SJCRH30 (cell line): ENCODE measurements around the gene CBR3. TPM values are rescaled to one million over a fixed set of nuclear protein-coding genes. Genes with fewer than 3 reads are reported as not detected.

ENCODE experiments used
- DNase-seq, 2 experiments: peaks; one replicate each; pipeline ENCODE4 v3.0.0-alpha.2; 2015 to 2020
- H3K27ac ChIP-seq: fragments of 250-450 bp; sonication (Bioruptor Pico); 2 replicates; pipeline ENCODE4 v1.5.1; 2020; ENCODE audit warnings: mild to moderate bottlenecking, moderate library complexity
- H3K27me3 ChIP-seq: fragments of 250-450 bp; sonication (Bioruptor Pico); 2 replicates; pipeline ENCODE4 v1.5.1; 2020; ENCODE audit warnings: mild to moderate bottlenecking, moderate library complexity
- H3K36me3 ChIP-seq: fragments of 250-450 bp; sonication (Bioruptor Pico); 2 replicates; pipeline ENCODE4 v1.5.1; 2020; ENCODE audit warnings: mild to moderate bottlenecking, moderate library complexity
- H3K4me1 ChIP-seq: fragments of 250-450 bp; sonication (Bioruptor Pico); 2 replicates; pipeline ENCODE4 v1.5.1; 2020; ENCODE audit warnings: mild to moderate bottlenecking, moderate library complexity
- H3K4me3 ChIP-seq: fragments of 250-450 bp; sonication (Bioruptor Pico); 2 replicates; pipeline ENCODE4 v1.5.1; 2020; ENCODE audit warnings: mild to moderate bottlenecking, moderate library complexity
- H3K9me3 ChIP-seq: fragments of 250-450 bp; sonication (Bioruptor Pico); replicated peaks from 2 replicates; pipeline ENCODE4 v1.5.1; 2020; ENCODE audit warnings: mild to moderate bottlenecking, moderate library complexity
- total RNA-seq: library from RNA; depleted of rRNA; stranded (reverse); fragments of >200 nt; shearing (Covaris generic); gene quantifications from 2 replicates; pipeline ENCODE4 v1.2.3, GENCODE V29; 2014

CBR3 gene
- total RNA-seq, 1 experiment from 2014 or later, result 2.4 TPM

DNA sequence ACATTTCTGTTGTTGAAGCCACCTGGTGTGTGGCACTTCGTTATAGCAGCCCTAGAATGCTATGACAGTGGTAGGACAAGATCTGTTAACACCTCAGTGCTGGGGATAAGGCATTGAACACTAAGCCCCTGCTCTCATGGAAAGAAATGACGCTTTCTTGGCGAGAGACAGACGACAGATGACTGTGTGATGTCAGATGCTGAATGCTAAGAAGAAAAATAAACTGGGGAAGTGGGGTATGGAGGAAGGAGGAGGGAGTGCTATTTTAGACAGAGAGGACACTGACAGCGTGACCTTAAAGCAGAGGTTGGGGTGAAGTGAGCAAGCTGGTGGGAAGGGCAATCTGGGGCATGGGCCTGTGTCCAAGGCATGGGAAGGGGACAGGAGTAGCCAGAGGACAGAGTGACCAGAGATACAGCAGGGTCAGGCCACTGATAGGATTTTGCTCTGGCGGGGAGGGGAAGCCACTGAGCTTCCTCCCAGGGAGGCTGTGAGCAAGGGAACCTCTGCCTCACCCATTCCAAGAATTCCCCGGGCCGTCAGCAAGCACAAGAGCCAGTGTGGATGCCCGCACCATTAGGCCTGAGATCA lies 37.0 kb downstream of the CBR3 start:
- H3K36me3 ChIP-seq, result no peaks in the 10 kb centered on the region
- no peaks in the 10 kb centered on the region for H3K27me3 ChIP-seq
- H3K4me3 ChIP-seq, result no peak overlapping the region
- H3K27ac ChIP-seq, result no peak overlapping the region
- H3K9me3 ChIP-seq, result no peaks in the 10 kb centered on the region
- no peaks in the 10 kb centered on the region for H3K4me1 ChIP-seq
- no peak for DNase-seq

DNA sequence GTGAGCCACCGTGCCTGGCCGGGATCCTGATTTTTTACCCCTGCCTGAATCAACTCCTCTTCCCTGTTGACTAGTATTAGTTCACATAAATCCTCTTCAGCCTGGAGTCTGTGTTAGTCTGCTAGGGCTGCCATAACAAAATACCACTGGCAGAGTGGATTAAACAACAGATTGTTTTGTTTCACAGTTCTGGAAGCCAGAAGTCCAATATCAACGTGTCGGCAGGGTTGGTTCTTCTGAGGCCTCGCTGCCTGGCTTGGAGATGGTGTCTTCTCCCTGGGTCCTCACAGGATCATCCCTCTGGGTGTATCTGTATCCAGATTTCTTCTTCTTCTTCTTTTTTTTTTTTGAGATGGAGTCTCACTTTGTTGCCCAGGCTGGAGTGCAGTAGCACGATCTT lies 39.9 kb downstream of the CBR3 start:
- DNase-seq, result no peak
- no peaks in the 10 kb centered on the region for H3K4me1 ChIP-seq
- no peak overlapping the region for H3K27ac ChIP-seq
- no peaks in the 10 kb centered on the region for H3K36me3 ChIP-seq
- no peaks in the 10 kb centered on the region for H3K9me3 ChIP-seq
- no peak overlapping the region for H3K4me3 ChIP-seq
- no peaks in the 10 kb centered on the region for H3K27me3 ChIP-seq

DNA sequence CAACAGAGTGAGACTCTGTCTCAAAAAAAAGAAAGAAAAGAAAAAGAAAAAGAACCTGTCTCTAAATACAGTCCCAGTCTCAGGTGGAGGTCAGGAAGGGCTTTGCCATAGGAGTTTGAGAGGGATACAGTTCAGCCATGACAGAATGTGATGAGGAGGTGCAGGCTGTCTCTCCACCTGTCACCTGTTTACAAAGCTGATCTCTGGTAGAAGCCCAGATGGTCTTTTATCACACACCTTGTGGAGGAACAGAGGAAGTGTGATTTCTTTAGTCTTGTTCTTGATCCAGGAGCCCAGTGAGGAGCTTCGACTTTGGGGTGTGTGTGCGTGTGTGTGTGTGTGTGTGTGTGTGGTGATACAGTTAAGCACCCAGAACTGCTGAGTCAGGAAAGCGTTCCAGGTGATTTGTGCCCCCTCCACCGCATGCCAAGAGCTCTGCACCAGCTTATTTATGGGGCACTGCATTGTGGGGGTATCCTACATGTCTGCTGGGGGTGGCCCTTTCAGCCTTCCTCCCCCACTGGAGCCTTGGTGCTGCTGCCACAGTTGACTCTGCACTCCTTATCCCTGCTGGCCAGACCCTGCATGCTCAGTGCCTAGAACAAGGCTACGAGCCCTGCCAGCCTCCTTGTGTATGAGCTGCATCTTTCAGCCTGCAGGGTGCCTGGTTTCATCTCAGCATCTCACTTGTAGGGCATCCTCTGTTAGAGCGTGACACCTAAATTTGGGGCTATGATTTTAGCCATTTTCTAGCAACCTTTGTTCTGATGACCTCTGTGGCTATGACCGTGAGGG lies 41.1 kb downstream of the CBR3 start:
- H3K27me3 ChIP-seq, result no peaks in the 10 kb centered on the region
- no peaks in the 10 kb centered on the region for H3K9me3 ChIP-seq
- DNase-seq, result no peak
- H3K36me3 ChIP-seq, result no peaks in the 10 kb centered on the region
- no peak overlapping the region for H3K4me3 ChIP-seq
- H3K4me1 ChIP-seq, result no peaks in the 10 kb centered on the region
- H3K27ac ChIP-seq, result no peak overlapping the region

DNA sequence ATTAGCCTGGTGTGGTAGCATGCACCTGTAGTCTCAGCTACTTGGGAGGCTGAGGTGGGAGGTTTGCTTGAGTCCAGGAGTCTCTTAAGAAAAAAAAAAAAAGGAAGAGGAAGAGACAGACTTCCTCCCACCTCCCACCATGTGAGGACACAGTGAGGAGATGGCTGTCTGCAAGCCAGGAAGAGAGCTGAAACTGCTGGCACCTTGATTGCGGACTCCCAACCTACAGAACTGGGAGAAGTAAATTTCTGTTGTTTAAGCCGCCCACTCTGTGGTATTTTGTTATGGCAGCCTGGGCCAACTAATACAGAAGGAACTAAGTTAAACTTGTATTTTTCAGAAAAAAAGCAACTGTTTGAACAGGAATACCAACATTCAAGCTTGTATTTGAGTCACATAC lies 43.5 kb downstream of the CBR3 start:
- DNase-seq, result no peak
- Histone ChIP-seq H3K36me3 (no peaks in the 10 kb centered on the region), H3K27ac (no peak overlapping the region), H3K4me3 (no peak overlapping the region), H3K27me3 (no peaks in the 10 kb centered on the region), H3K4me1 (peaks cover under 1% of the 10 kb centered on the region; the same call in 1 of the 2 replicates), H3K9me3 (no peaks in the 10 kb centered on the region)

DNA sequence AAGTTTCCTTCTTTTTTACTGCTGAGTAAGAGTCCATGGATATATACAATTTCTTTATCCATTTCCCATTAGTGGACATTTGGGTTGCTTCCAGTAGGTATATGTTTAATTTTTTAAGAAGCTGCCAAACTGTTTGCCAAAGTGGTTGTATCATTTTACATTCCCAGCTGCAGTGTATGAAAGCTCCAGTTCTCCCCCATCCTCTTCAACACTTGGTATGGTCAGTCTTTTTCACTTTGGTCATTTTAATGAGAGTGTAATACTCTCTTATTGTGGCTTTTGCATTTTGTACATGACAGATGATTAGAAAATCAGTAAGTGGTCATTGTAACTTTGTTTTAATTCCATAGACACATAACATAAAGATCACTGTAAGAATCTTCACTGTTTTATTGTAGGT lies 44.3 kb downstream of the CBR3 start:
- H3K9me3 ChIP-seq, result no peaks in the 10 kb centered on the region
- no peaks in the 10 kb centered on the region for H3K27me3 ChIP-seq
- no peak overlapping the region for H3K4me3 ChIP-seq
- H3K36me3 ChIP-seq, result no peaks in the 10 kb centered on the region
- H3K4me1 ChIP-seq, result peaks cover 3% of the 10 kb centered on the region; the same call in 1 of the 2 replicates
- H3K27ac ChIP-seq, result no peak overlapping the region
- DNase-seq, result no peak

DNA sequence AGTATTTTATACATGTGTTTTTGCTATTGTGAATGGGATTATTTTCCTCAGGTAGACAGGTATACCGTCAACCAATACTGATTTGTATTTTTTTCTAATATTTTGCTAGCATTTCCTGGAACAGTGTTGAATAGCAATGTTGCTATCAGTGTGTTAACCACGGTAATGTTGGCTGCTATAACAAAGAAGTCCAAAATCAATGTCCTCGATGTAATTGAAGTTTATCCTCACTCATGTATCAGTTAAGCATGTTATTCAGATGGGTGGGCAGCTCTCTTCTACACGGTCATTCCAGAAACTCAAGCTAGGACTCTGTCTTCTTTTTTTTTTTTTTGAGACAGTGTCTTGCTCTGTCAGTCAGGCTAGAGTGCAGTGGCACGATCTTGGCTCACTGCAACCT lies 46.1 kb downstream of the CBR3 start:
- Histone ChIP-seq H3K27ac (no peak overlapping the region), H3K27me3 (no peaks in the 10 kb centered on the region), H3K9me3 (no peaks in the 10 kb centered on the region), H3K4me1 (peaks cover 3% of the 10 kb centered on the region; the same call in 1 of the 2 replicates), H3K4me3 (no peak overlapping the region), H3K36me3 (no peaks in the 10 kb centered on the region)
- DNase-seq, result no peak

DNA sequence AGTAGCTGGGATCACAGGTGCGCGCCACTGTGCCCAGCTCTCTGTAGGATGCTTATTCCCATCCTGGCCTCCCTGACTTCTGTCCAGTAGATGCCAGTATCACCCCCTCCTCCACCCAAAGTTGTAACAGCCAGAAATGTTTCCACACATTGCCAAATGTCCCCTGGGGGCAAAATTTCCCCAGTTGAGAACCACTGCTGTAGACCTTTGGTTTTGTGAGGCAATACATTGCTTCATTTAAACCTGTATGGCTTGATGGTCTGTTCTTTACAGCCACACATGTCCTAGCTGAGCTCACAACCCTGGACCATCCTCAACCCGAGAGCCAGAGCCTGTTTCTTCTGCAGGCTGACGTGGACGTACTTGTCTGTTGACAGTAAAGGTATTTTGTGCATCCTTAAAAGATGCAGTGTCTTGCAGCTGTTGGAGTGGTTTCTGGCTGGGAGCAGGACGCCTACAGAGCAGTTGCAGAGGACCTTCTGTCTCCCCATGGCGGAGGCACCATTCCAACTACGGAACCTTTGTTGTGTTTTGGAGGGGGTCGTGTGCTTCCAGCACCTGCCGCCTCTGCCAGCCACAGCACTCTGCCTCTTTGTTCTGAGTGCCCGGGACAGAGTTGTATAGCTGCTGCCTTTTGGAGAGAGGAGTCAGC lies 48.4 kb downstream of the CBR3 start:
- H3K4me3 ChIP-seq, result no peak overlapping the region
- H3K9me3 ChIP-seq, result no peaks in the 10 kb centered on the region
- no peak overlapping the region for H3K27ac ChIP-seq
- H3K27me3 ChIP-seq, result no peaks in the 10 kb centered on the region
- DNase-seq, result peak; percentile 43 to 64
- no peaks in the 10 kb centered on the region for H3K36me3 ChIP-seq
- H3K4me1 ChIP-seq, result peaks cover 3% of the 10 kb centered on the region; the same call in 1 of the 2 replicates

DNA sequence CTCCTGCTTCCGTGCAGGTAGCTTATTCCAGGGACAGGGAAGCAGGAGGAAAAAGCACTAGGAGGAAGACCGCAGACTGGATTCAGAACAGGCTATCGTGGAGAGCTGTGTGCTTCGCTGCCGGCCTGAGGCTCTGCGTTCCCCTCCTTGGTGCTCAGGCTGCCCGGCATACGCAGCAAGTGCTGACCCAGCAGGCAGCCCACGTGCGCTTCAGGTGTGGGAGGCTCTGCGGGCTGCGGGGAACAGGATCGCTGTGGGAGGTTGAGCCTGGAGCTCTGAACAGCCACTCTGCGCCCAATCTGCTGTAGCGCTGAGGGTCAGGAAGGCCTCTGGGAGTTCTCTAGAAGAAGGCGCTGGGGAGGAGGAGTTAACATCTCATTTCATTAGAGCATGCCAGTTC lies 49.7 kb downstream of the CBR3 start:
- Histone ChIP-seq H3K4me1 (peaks cover 3% of the 10 kb centered on the region; the same call in 1 of the 2 replicates), H3K4me3 (no peak overlapping the region), H3K9me3 (no peaks in the 10 kb centered on the region), H3K27ac (no peak overlapping the region), H3K27me3 (no peaks in the 10 kb centered on the region), H3K36me3 (no peaks in the 10 kb centered on the region)
- no peak for DNase-seq

DNA sequence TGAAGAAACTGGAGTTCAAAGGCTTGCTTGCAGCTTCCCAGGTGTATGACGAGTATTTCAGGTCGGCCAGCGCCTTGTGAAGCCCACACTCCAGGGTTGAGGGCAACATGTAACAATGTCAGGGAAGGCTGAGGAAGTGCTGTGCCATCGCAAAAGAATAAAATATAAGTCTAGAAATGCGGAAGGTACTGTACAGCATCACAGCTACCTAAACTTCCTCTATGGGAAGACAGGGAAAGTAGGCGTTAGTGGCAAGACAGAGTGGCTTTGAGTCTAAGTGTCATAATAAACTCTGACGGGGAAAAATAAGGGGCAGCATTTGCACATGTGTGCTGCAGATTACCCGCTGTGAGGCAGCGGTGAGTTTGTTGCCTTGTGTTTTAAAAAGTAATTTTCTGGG lies 50.6 kb downstream of the CBR3 start:
- Histone ChIP-seq H3K9me3 (no peaks in the 10 kb centered on the region), H3K36me3 (no peaks in the 10 kb centered on the region), H3K4me1 (peaks cover 3% of the 10 kb centered on the region; the same call in 1 of the 2 replicates), H3K27me3 (no peaks in the 10 kb centered on the region), H3K4me3 (no peak overlapping the region), H3K27ac (no peak overlapping the region)
- DNase-seq, result no peak

DNA sequence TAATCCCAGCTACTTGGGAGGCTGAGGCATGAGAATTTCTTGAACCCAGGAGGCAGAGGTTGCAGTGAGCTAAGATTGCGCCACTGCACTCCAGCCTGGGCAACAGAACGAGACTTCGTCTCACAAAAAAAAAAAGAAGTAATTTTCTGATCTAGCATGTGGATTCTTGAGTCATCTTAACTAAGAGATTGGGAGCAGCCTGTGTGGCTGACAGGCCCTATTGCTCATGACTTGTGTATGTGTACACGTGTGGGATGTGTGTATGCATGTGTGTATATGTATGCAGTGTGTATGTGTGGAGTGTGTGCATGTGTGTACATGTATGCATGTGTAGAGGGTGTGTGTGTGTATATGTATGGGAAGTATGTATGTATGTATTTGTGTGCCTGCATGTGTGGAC lies 51.2 kb downstream of the CBR3 start:
- no peaks in the 10 kb centered on the region for H3K9me3 ChIP-seq
- no peaks in the 10 kb centered on the region for H3K27me3 ChIP-seq
- H3K4me1 ChIP-seq, result peaks cover 3% of the 10 kb centered on the region; the same call in 1 of the 2 replicates
- no peak overlapping the region for H3K27ac ChIP-seq
- DNase-seq, result no peak
- no peaks in the 10 kb centered on the region for H3K36me3 ChIP-seq
- no peak overlapping the region for H3K4me3 ChIP-seq

DNA sequence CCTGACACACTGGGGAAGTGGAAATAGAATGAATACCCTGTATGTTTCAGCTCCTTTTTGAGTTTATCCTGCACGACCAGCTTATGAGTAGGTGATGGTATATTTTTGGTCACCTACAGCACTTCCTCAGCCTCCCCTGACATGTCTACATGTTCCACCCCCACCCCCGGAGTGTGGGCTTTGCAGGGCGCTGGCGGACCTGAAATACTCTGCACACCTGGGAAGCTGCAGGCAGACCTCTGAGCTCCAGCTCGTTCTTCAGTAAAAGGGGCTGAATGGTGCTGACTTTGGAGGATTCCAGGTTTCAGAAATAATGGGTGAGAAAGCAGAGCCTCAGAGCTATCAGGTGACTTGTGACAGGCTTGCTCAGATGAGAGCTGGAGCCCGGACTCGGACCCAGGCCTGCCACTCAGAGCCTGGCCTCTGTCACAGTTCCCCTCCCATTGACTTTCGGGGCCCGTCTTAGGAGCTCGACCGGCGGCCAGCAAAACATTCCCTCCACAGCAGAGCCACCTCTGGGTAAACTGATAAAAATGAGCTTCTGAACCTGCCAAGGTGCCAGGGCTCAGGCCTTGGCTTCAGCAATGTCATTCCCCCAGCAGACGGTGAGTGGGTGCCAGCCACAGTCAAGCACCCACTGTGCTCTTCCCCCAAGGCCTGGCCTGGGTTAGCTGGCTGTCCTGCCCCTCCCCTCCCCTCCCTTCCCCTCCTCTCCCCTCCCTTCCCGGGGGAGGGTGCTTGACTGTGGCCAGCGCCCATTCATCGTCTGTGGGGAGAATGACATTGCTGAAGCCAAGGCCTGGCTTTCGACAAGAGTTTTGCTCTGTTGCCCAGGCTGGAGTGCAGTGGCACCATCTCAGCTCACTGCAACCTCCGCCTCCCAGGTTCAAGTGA lies 51.9 kb downstream of the CBR3 start:
- no peak overlapping the region for H3K4me3 ChIP-seq

DNA sequence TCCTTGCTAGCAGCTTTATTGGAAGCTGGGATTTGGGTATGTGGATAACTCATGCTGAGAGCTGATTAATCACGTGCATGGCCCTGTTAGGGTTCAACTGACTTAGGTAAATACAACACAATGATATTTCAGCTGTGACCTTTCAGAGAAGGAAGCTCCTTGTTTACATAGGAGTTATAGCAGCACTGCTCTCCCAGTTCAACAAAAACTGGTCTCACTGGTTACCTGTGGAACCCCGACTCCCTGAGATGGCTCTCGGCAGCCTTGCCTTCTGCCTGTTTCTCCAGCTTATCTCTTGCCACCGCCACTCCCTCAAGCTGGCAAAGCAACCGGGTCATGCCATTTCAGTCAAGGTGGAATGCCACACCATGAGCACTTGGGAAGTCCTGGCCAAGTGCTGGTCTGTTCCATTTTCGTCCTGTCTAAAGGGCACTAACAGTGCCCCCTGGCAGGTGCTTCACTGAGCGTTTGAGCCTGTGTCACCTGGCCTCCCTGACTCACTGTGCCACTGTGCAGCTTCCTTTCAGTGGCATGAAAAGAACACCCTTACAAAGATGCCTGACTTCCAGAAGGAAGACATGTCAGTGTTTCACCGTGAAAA lies 53.3 kb downstream of the CBR3 start:
- no peaks in the 10 kb centered on the region for H3K36me3 ChIP-seq
- H3K27me3 ChIP-seq, result no peaks in the 10 kb centered on the region
- peaks cover 3% of the 10 kb centered on the region; the same call in 1 of the 2 replicates for H3K4me1 ChIP-seq
- no peak overlapping the region for H3K4me3 ChIP-seq
- H3K9me3 ChIP-seq, result no peaks in the 10 kb centered on the region
- DNase-seq, result no peak
- H3K27ac ChIP-seq, result no peak overlapping the region

More for the DNA sequence above, 51.9 kb downstream of the CBR3 start:
- no peaks in the 10 kb centered on the region for H3K27me3 ChIP-seq
- no peak overlapping the region for H3K27ac ChIP-seq
- H3K9me3 ChIP-seq, result no peaks in the 10 kb centered on the region
- H3K4me1 ChIP-seq, result peaks cover 3% of the 10 kb centered on the region; the same call in 1 of the 2 replicates
- DNase-seq, result no peak
- no peaks in the 10 kb centered on the region for H3K36me3 ChIP-seq

DNA sequence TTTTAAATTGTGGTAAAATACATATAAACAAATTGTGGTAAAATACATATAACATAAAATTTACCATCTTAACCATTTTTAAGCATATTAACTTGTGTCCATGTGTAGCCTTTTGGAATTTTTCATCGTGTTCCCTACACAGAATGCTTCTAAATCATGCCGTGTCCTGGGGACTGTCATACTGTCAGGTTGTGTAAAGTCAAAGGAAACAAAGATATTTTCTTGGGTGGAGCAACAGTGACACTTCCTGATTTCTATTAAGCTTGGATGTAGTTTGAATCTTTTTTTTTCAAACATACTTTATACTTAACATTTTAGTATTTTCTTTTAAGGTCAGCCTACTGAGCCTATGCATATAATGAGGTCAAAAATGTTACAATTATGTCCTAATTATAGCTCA lies 54.1 kb downstream of the CBR3 start:
- Histone ChIP-seq H3K4me1 (no peaks in the 10 kb centered on the region), H3K27ac (no peak overlapping the region), H3K27me3 (no peaks in the 10 kb centered on the region), H3K36me3 (no peaks in the 10 kb centered on the region), H3K4me3 (no peak overlapping the region), H3K9me3 (no peaks in the 10 kb centered on the region)
- no peak for DNase-seq

DNA sequence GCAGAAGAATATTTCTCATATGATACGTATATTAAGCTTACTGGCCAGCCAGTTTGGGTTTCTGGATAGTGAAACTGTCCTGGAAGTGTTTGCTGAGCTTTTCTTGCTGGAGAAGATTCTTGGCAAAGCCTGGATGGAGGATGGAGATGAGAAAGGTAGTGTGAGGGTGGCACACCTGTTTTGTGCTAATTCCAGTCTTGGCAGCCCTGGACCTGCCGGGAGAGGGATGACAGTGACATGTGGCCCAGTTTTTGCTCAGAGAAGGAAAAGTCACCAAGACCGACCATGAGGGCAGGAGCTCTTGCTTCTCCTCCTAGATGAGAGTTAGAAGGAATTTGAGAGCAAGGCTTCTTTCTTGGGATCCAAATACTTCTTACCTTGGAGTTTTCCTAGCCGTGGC lies 55.9 kb downstream of the CBR3 start:
- no peaks in the 10 kb centered on the region for H3K9me3 ChIP-seq
- H3K4me3 ChIP-seq, result no peak overlapping the region
- no peaks in the 10 kb centered on the region for H3K4me1 ChIP-seq
- DNase-seq, result no peak
- H3K36me3 ChIP-seq, result no peaks in the 10 kb centered on the region
- no peaks in the 10 kb centered on the region for H3K27me3 ChIP-seq
- no peak overlapping the region for H3K27ac ChIP-seq
